Breast epithelium (tissue), 3 donors: ENCODE measurements around the gene SMCO1.

ENCODE experiments used
- POLR2A ChIP-seq: fragments of 450-650 bp; IDR thresholded peaks from one replicate; pipeline ENCODE4 v1.6.1; 2016; ENCODE audit warnings: antibody characterized with exemption, mild to moderate bottlenecking, moderate library complexity
- POLR2AphosphoS5 ChIP-seq, 3 donors: sonication (generic); formaldehyde crosslinking; IDR thresholded peaks; one replicate each; pipeline ENCODE4 v1.6.1; 2017; ENCODE audit warnings: antibody characterized with exemption in 3 of 3

GRCh38 chr3:196506687-196507086 is 8.5 kb downstream of the SMCO1 start:
- TF ChIP-seq POLR2A (no peak), POLR2AphosphoS5 (IDR thresholded peaks at IDR 0.05) (no peak)
